Putamen (tissue), 1 donor: Measurements from ENCODE around the gene MISP3.
"Not testable (repeated sequence)": the region's sequence is repeated elsewhere in the genome, so short reads cannot be mapped to it uniquely, and the experiment has no call there.

Source experiments
- DNase-seq: peaks from one replicate; pipeline ENCODE4 v3.0.0-alpha.2; 2016; ENCODE audit warnings: low spot score

Gene MISP3

GRCh38 chr19:14072535-14073260 is at the start of gene MISP3:
MISP3 (plus strand) TSS chr19:14072786; CDS start chr19:14073310, 524 bp downstream.
- DNase-seq, result no peak

- DNase-seq, result no peak
Observed at GRCh38 chr19:14023404-14024235, 49.0 kb upstream of the MISP3 start.

- not testable (repeated sequence) for DNase-seq
Observed at GRCh38 chr19:14026652-14027192, 45.9 kb upstream of the MISP3 start.

GRCh38 chr19:14027856-14028450 is 44.6 kb upstream of the MISP3 start, which contains the start of gene RLN3:
RLN3 (plus strand) TSS chr19:14028148; CDS start chr19:14028205, 57 bp downstream.
- DNase-seq, result no peak

- no peak for DNase-seq
Observed at GRCh38 chr19:14028901-14029300, 43.7 kb upstream of the MISP3 start.

- DNase-seq, result no peak
Observed at GRCh38 chr19:14030997-14031718, 41.4 kb upstream of the MISP3 start.

- no peak for DNase-seq
Observed at GRCh38 chr19:14031719-14032480, 40.7 kb upstream of the MISP3 start, which contains the start of gene IL27RA. IL27RA (plus strand) TSS chr19:14031762; CDS start chr19:14031873, 111 bp downstream.

GRCh38 chr19:14033946-14034345 is 38.6 kb upstream of the MISP3 start:
- no peak for DNase-seq

- DNase-seq, result not testable (repeated sequence)
Observed at GRCh38 chr19:14035159-14035558, 37.4 kb upstream of the MISP3 start.

GRCh38 chr19:14035706-14036105 is 36.9 kb upstream of the MISP3 start:
- no peak for DNase-seq

GRCh38 chr19:14039181-14039580 is 33.4 kb upstream of the MISP3 start:
- no peak for DNase-seq

GRCh38 chr19:14042659-14043608 is 29.7 kb upstream of the MISP3 start:
- DNase-seq, result peak; percentile 20

GRCh38 chr19:14047866-14048265 is 24.7 kb upstream of the MISP3 start:
- not testable (repeated sequence) for DNase-seq

GRCh38 chr19:14048443-14049153 is 24.0 kb upstream of the MISP3 start:
- no peak for DNase-seq

GRCh38 chr19:14050512-14050911 is 22.1 kb upstream of the MISP3 start:
- DNase-seq, result no peak

GRCh38 chr19:14050961-14051360 is 21.6 kb upstream of the MISP3 start:
- not testable (repeated sequence) for DNase-seq

GRCh38 chr19:14051980-14052379 is 20.6 kb upstream of the MISP3 start:
- no peak for DNase-seq

GRCh38 chr19:14052470-14052869 is 20.1 kb upstream of the MISP3 start:
- DNase-seq, result no peak

- no peak for DNase-seq
Observed at GRCh38 chr19:14053032-14053431, 19.6 kb upstream of the MISP3 start.
